Fibroblast of pulmonary artery (primary cell): ENCODE results near the gene DOCK8.

ENCODE experiments used
- DNase-seq: peaks from one replicate; pipeline ENCODE4 v3.0.0-alpha.2; 2010; ENCODE audit warnings: low read depth
- H3K4me3 ChIP-seq: replicated peaks from 2 replicates; pipeline ENCODE4 v1.5.1; 2011; ENCODE audit warnings: low read depth, mild to moderate bottlenecking, control low read depth, low read length, moderate library complexity
- CTCF ChIP-seq: IDR thresholded peaks from 2 replicates; pipeline ENCODE4 v1.5.1; 2011; ENCODE audit warnings: mild to moderate bottlenecking, control low read depth, low read length, inconsistent platforms; ENCODE audit errors: missing control alignments

DOCK8 gene

GRCh38 chr9:347667-348292 lies 133.1 kb downstream of the DOCK8 start:
- peak; percentile 57 for DNase-seq
- TF ChIP-seq CTCF: peak; percentile 73
- no peak overlapping the region for H3K4me3 ChIP-seq

GRCh38 chr9:350384-350783 lies 135.7 kb downstream of the DOCK8 start:
- no peak for TF ChIP-seq CTCF
- no peak for DNase-seq
- H3K4me3 ChIP-seq: no peak overlapping the region

GRCh38 chr9:351916-352315 lies 137.3 kb downstream of the DOCK8 start:
- DNase-seq: no peak
- TF ChIP-seq CTCF: no peak

GRCh38 chr9:353077-353476 lies 138.4 kb downstream of the DOCK8 start:
- no peak for TF ChIP-seq CTCF
- no peak for DNase-seq

More at GRCh38 chr9:351916-352315, 137.3 kb downstream of the DOCK8 start:
- H3K4me3 ChIP-seq: no peak overlapping the region

GRCh38 chr9:354453-354852 lies 139.8 kb downstream of the DOCK8 start:
- TF ChIP-seq CTCF: no peak
- no peak for DNase-seq
- H3K4me3 ChIP-seq: no peak overlapping the region

More at GRCh38 chr9:353077-353476, 138.4 kb downstream of the DOCK8 start:
- H3K4me3 ChIP-seq: no peak overlapping the region

- TF ChIP-seq CTCF: no peak
- no peak overlapping the region for H3K4me3 ChIP-seq
- no peak for DNase-seq
Observed at GRCh38 chr9:357560-357959, 142.9 kb downstream of the DOCK8 start.

- no peak for DNase-seq
- no peak for TF ChIP-seq CTCF
- H3K4me3 ChIP-seq: no peak overlapping the region
Observed at GRCh38 chr9:362561-363273, 148.1 kb downstream of the DOCK8 start.
